A549 (cell line): ENCODE measurements around the gene ADAMTS13.

Source experiments
- CEBPB ChIP-seq, 2 experiments: fragments of >200 bp in 1 of 2; sonication (Bioruptor Twin) in 1 of 2; formaldehyde crosslinking in 1 of 2; IDR thresholded peaks; 2 replicates each; pipeline ENCODE4 v1.6.1; 2012 to 2016
- CTCF ChIP-seq: fragments of >200 bp; sonication (Bioruptor Twin); formaldehyde crosslinking; IDR thresholded peaks from 3 replicates; pipeline ENCODE4 v1.5.1; 2016
- JUNB ChIP-seq: fragments of >200 bp; sonication (Bioruptor Twin); formaldehyde crosslinking; IDR thresholded peaks from 2 replicates; pipeline ENCODE4 v1.6.1; 2016
- KDM1A ChIP-seq: fragments of 200-600 bp; sonication (generic); IDR thresholded peaks from 2 replicates; pipeline ENCODE4 v1.6.1; 2016; ENCODE audit warnings: low read depth, mild to moderate bottlenecking
- MAX ChIP-seq: IDR thresholded peaks from 2 replicates; pipeline ENCODE4 v1.6.1; 2012
- PHF8 ChIP-seq: fragments of 200-600 bp; sonication (generic); IDR thresholded peaks from 2 replicates; pipeline ENCODE4 v1.6.1; 2016; ENCODE audit warnings: low read depth, mild to moderate bottlenecking, antibody characterized with exemption, moderate library complexity, borderline replicate concordance
- USF2 ChIP-seq: fragments of 450-650 bp; IDR thresholded peaks from 2 replicates; pipeline ENCODE4 v1.6.1; 2014; ENCODE audit warnings: antibody characterized with exemption
- ZNF302 ChIP-seq: fragments of 250-450 bp; sonication (Bioruptor Pico); IDR thresholded peaks from 2 replicates; pipeline ENCODE4 v1.9.0; 2021; ENCODE audit warnings: inconsistent platforms, mild to moderate bottlenecking, moderate library complexity

- TF ChIP-seq ZNF302: no peak
- no peak for TF ChIP-seq JUNB
- TF ChIP-seq USF2: no peak
- no peak for TF ChIP-seq MAX
- TF ChIP-seq CTCF: no peak
- TF ChIP-seq PHF8: no peak
- no peak for TF ChIP-seq CEBPB (IDR thresholded peaks at IDR 0.05)
- TF ChIP-seq KDM1A: no peak
Measured at GRCh38 chr9:133415170-133415569, 7.0 kb upstream of the ADAMTS13 start.
